ENCODE results near the gene GPNMB. TPM values are rescaled to one million over a fixed set of nuclear protein-coding genes. Genes with fewer than 3 reads are reported as not detected.

GPNMB gene
- total RNA-seq, 2 experiments from 2014 or later, result 1.2 to 1.5 TPM

GRCh38 chr7:23242935-23243334 is 3.6 kb upstream of the GPNMB start:
- Mint-ChIP-seq H3K27me3 (peaks cover 25% of the 10 kb centered on the region), H3K4me3 (no peak overlapping the region), H3K9me3 (no peaks in the 10 kb centered on the region), H3K4me1 (ENCODE audit: low read depth) (no peaks in the 10 kb centered on the region), H3K27ac (no peak overlapping the region), H3K36me3 (ENCODE audit: low read depth) (no peaks in the 10 kb centered on the region)
- no peak for ATAC-seq
- POLR2A ChIA-PET, result no interaction called here
- intact Hi-C loops (cut with micrococcal nuclease), result no loop called here
- CTCF ChIA-PET, result interaction anchor here (2.5 kb wide), 1 partner anchor 20 kb away, joined by 5 read pairs; no protein-coding TSS in a partner anchor
- DNase-seq, result no peak
- no peak for TF ChIP-seq CTCF (IDR thresholded peaks at IDR 0.05)

- ChIA-PET CTCF (interaction anchor here (1.5 to 2.3 kb wide), 2 partner anchors 15 to 26 kb away, joined by 4 to 7 read pairs; no protein-coding TSS in a partner anchor), POLR2A (no interaction called here)
- H3K9me3 Mint-ChIP-seq, result peaks cover 4% of the 10 kb centered on the region
- H3K27ac Mint-ChIP-seq, result no peak overlapping the region
- ATAC-seq, result no peak
- no peaks in the 10 kb centered on the region for H3K36me3 Mint-ChIP-seq (ENCODE audit: low read depth)
- TF ChIP-seq CTCF (IDR thresholded peaks at IDR 0.05), result no peak
- peaks cover 2% of the 10 kb centered on the region for H3K4me1 Mint-ChIP-seq (ENCODE audit: low read depth)
- no peak for DNase-seq
- intact Hi-C loops (cut with micrococcal nuclease), result no loop called here
- no peak overlapping the region for H3K4me3 Mint-ChIP-seq
- peaks cover 56% of the 10 kb centered on the region for H3K27me3 Mint-ChIP-seq
These were observed 549 bp downstream of the GPNMB start for GRCh38 chr7:23247046-23247602.

GRCh38 chr7:23247603-23248335 is 1.2 kb downstream of the GPNMB start:
- DNase-seq (no peak), ATAC-seq (no peak)
- H3K27me3 Mint-ChIP-seq, result peaks cover 59% of the 10 kb centered on the region
- TF ChIP-seq CTCF (IDR thresholded peaks at IDR 0.05), result no peak
- no peaks in the 10 kb centered on the region for H3K36me3 Mint-ChIP-seq (ENCODE audit: low read depth)
- no peak overlapping the region for H3K27ac Mint-ChIP-seq
- H3K4me3 Mint-ChIP-seq, result peak overlapping the region; percentile 12
- intact Hi-C loops (cut with micrococcal nuclease), result no loop called here
- POLR2A ChIA-PET, result no interaction called here
- peaks cover 6% of the 10 kb centered on the region for H3K9me3 Mint-ChIP-seq
- CTCF ChIA-PET, result interaction anchor here (1.5 to 2.3 kb wide), 2 partner anchors 14 to 25 kb away, joined by 4 to 7 read pairs; no protein-coding TSS in a partner anchor
- peaks cover 2% of the 10 kb centered on the region for H3K4me1 Mint-ChIP-seq (ENCODE audit: low read depth)

GRCh38 chr7:23249486-23249885 is 2.9 kb downstream of the GPNMB start:
- no peak for DNase-seq
- TF ChIP-seq CTCF (IDR thresholded peaks at IDR 0.05), result no peak
- H3K9me3 Mint-ChIP-seq, result peaks cover 6% of the 10 kb centered on the region
- H3K27ac Mint-ChIP-seq, result no peak overlapping the region
- ChIA-PET CTCF (interaction anchor here (1.2 kb wide), 1 partner anchor 13 kb away, joined by 3 read pairs; no protein-coding TSS in a partner anchor), POLR2A (no interaction called here)
- intact Hi-C loops (cut with micrococcal nuclease), result no loop called here
- H3K27me3 Mint-ChIP-seq, result peaks cover 59% of the 10 kb centered on the region
- ATAC-seq, result no peak
- no peaks in the 10 kb centered on the region for H3K36me3 Mint-ChIP-seq (ENCODE audit: low read depth)
- H3K4me3 Mint-ChIP-seq, result no peak overlapping the region
- H3K4me1 Mint-ChIP-seq (ENCODE audit: low read depth), result peaks cover 2% of the 10 kb centered on the region

Measured in activated CD8-positive, alpha-beta T cell treated with anti-CD3 and anti-CD28 coated beads for 36 hours (primary cell).